Kidney (tissue), 14 donors: ENCODE measurements around the gene S100G. TPM values are rescaled to one million over a fixed set of nuclear protein-coding genes. Genes with fewer than 3 reads are reported as not detected.

ENCODE experiments used
- DNase-seq, 5 donors: peaks; one replicate each; pipeline ENCODE4 v3.0.0-alpha.2; 2013 to 2020
- FAIRE-seq: peaks from 2 replicates; lab custom pipeline; 2012; peaks lifted over from hg19 to GRCh38; lab: Jason Lieb, UNC
- H3K27ac ChIP-seq, 2 donors: one replicate each; pipeline ENCODE4 v1.7.0; 2013; ENCODE audit warnings: low read depth in 2 of 2, low read length in 2 of 2, inconsistent platforms in 1 of 2
- H3K27me3 ChIP-seq: one replicate; pipeline ENCODE4 v1.7.1; 2013; ENCODE audit warnings: low read length, inconsistent platforms; ENCODE audit not compliant: control insufficient read depth, insufficient read depth
- H3K36me3 ChIP-seq, 3 donors: one replicate each; pipeline versions ENCODE4 v1.7.0 to v1.7.1; 2013; ENCODE audit warnings: low read length in 3 of 3, control low read depth in 1 of 3, inconsistent platforms in 1 of 3; ENCODE audit not compliant: insufficient read depth in 3 of 3, control insufficient read depth in 2 of 3
- H3K4me1 ChIP-seq, 3 donors: one replicate each; pipeline versions ENCODE4 v1.7.0 to v1.7.1; 2013; ENCODE audit warnings: low read length in 3 of 3, inconsistent platforms in 1 of 3, low read depth in 1 of 3; ENCODE audit not compliant: control insufficient read depth in 2 of 3, insufficient read depth in 2 of 3
- H3K4me3 ChIP-seq, 3 donors: one replicate each; pipeline versions ENCODE4 v1.7.0 to v1.8.1; 2013; ENCODE audit warnings: low read length in 3 of 3, control low read depth in 1 of 3, inconsistent platforms in 1 of 3
- H3K9ac ChIP-seq, 3 donors: one replicate each; pipeline versions ENCODE4 v1.7.0 to v1.7.1; 2013; ENCODE audit warnings: low read length in 3 of 3, control low read depth in 1 of 3, inconsistent platforms in 1 of 3
- H3K9me3 ChIP-seq, 3 donors: one replicate each; pipeline versions ENCODE4 v1.7.0 to v1.7.1; 2013; ENCODE audit warnings: low read length in 3 of 3, control low read depth in 1 of 3, inconsistent platforms in 1 of 3; ENCODE audit not compliant: control insufficient read depth in 2 of 3, insufficient read depth in 1 of 3
- CTCF ChIP-seq: IDR thresholded peaks from 3 replicates; pipeline ENCODE4 v1.5.1; 2012; ENCODE audit warnings: mild to moderate bottlenecking, moderate library complexity, borderline replicate concordance; ENCODE audit not compliant: insufficient read depth; ENCODE audit errors: extremely low read depth
- intact Hi-C: fragments of 100-400 bp; cut with DNase I; formaldehyde crosslinking; loops from one replicate; pipeline ENCODE4 v1.11.1; 2022
- polyA plus RNA-seq: library from polyadenylated mRNA; stranded (reverse); fragments of 350-450 nt; fragmentation: Illumina TruSeq; extraction: RNeasy Lipid Tissue Mini Kit (QIAGEN cat#74804); gene quantifications from one replicate; pipeline ENCODE4 v1.2.3, GENCODE V29; 2014; ENCODE audit warnings: low read depth, low replicate concordance; ENCODE audit not compliant: insufficient read depth
- total RNA-seq: library from RNA; stranded (reverse); fragmentation: NEBNext Ultra II Directional; extraction: Animal tissue kit (Norgen Biotek cat#: 25700); gene quantifications from one replicate; pipeline ENCODE4 v1.2.1, GENCODE V29; 2021
- donor health status: control.
- donor health status: control.
- donor health status: control.
- donor health status: control.
- donor health status: control.
- donor health status: DM: yes; HTN: yes; CAD: no.
- donor health status: Normal renal cell carcinoma (clear cell type).

Gene S100G
- total and polyA plus RNA-seq, 2 donors from 2014 or later: not detected

- TF ChIP-seq CTCF: no peak
These were observed 15.1 kb downstream of the S100G start for GRCh38 chrX:16665089-16665488.

GRCh38 chrX:16666541-16666940 is 16.6 kb downstream of the S100G start:
- DNase-seq (no peak), FAIRE-seq (no peak)
- intact Hi-C loops: no loop called here
- H3K27me3 ChIP-seq: no peaks in the 10 kb centered on the region
- H3K9ac ChIP-seq: no peak overlapping the region
- H3K27ac ChIP-seq: no peak overlapping the region
- H3K4me1 ChIP-seq: no peaks in the 10 kb centered on the region
- H3K9me3 ChIP-seq: no peaks in the 10 kb centered on the region
- no peak for TF ChIP-seq CTCF
- H3K4me3 ChIP-seq: no peak overlapping the region
- H3K36me3 ChIP-seq: no peaks in the 10 kb centered on the region

More at GRCh38 chrX:16665089-16665488, 15.1 kb downstream of the S100G start:
- H3K36me3 ChIP-seq: no peaks in the 10 kb centered on the region
- H3K4me1 ChIP-seq: no peaks in the 10 kb centered on the region
- H3K9ac ChIP-seq: no peak overlapping the region
- no peaks in the 10 kb centered on the region for H3K9me3 ChIP-seq
- FAIRE-seq (no peak), DNase-seq (no peak)
- intact Hi-C loops: no loop called here
- no peaks in the 10 kb centered on the region for H3K27me3 ChIP-seq
- H3K4me3 ChIP-seq: no peak overlapping the region
- H3K27ac ChIP-seq: no peak overlapping the region

- Histone ChIP-seq H3K9ac (no peak overlapping the region), H3K4me1 (no peaks in the 10 kb centered on the region), H3K36me3 (no peaks in the 10 kb centered on the region), H3K27ac (no peak overlapping the region), H3K9me3 (no peaks in the 10 kb centered on the region), H3K4me3 (no peak overlapping the region), H3K27me3 (peaks cover 4% of the 10 kb centered on the region)
- DNase-seq: peak in 3 of 5 donors; percentile 18 to 67 (median 53)
- FAIRE-seq: peak; percentile 80
- intact Hi-C loops: no loop called here
- no peak for TF ChIP-seq CTCF
These were observed 21.0 kb downstream of the S100G start for GRCh38 chrX:16671005-16671404.

GRCh38 chrX:16678689-16679088 is 28.7 kb downstream of the S100G start:
- FAIRE-seq (no peak), DNase-seq (peak in 1 of 5 donors; percentile 49)
- peaks cover 2 to 11% (median 2%) of the 10 kb centered on the region in 3 donors for H3K36me3 ChIP-seq
- no peaks in the 10 kb centered on the region for H3K9me3 ChIP-seq
- no peak overlapping the region for H3K9ac ChIP-seq
- peaks cover 4% of the 10 kb centered on the region for H3K27me3 ChIP-seq
- H3K4me3 ChIP-seq: no peak overlapping the region
- intact Hi-C loops: no loop called here
- H3K4me1 ChIP-seq: no peaks in the 10 kb centered on the region
- TF ChIP-seq CTCF: no peak
- no peak overlapping the region for H3K27ac ChIP-seq
